GM21737 (cell line): ENCODE results near the gene ACLY.
"Not testable (repeated sequence)": the region's sequence is repeated elsewhere in the genome, so short reads cannot be mapped to it uniquely, and the experiment has no call there.

Source experiments
- ATAC-seq: cut with Tn5 transposase; IDR thresholded peaks from one replicate; pipeline ENCODE4 v1.9.1; 2021; ENCODE audit warnings: mild to moderate bottlenecking, moderate library complexity; ENCODE audit not compliant: unreplicated experiment

ACLY gene

DNA sequence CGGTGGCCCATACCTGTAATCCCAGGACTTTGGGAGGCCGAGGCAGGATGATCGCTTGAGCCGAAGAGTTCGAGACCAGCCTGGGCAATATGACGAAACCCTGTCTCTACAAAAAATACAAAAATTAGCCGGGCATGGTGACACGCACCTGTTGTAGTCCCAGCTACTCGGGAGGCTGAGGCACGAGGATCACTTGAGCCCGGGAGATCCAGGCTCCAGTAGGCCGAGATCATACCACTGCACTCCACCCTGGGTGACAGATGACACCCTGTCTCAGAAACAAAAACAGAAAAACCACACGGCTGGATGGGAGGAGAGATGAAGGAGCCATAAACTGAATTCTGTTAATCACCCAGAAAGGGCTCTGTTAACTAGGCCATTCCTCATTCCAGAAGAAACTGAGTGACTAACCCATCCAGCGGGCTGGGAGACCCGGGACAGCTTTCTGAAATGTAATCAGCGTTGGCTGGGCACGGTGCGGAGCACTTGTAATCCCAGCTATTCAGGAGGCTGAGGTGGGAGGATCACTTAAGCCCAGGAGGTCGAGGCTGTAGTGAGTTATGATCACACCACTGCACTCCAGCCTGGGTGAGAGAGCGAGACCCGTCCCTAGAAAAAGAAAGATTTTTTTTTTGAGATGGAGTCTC, 82.1 kb downstream of the ACLY start:
- ATAC-seq, result no peak

DNA sequence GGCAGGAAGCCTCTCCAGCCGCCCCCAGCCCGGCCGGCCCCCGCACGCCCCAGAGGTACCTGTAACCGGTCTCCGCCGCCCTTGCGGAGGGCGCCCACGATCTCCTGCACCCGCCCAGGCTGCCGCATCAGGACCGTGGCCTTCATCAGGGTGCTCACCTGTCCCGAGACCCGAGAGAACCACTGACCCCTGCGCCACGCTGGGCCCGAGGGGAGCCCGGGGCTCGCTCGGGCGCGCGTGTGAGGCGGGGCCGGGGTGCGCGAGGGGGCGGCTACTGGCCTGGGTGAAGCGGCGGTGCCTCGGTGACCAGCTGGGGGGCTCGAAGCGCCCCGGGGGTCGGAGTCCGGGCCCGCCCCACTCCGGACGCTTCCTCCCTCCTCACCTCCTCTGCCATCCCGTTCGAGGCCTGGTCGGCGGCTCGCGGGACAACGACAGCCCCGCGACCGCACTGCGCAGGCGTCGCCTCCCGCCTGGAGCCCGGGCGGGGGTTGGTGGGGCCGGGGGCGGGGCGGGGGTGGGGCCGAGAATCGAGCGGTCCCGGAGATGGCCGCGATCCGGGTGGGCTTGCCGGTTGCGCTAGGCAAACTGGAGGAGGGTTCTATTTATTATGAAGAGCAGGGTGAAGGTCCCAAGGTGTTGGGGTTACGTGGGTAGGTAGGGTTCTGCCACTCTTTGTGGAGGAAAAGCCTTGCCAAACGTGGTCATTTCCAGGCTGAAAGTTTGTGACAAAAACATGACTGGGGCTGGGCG, 82.8 kb downstream of the ACLY start, which contains the start of gene NT5C3B:
NT5C3B (minus strand) TSS at position 433 of the 750 bp plus-strand sequence; CDS start at position 394, 39 bp downstream.
- ATAC-seq, result no peak

DNA sequence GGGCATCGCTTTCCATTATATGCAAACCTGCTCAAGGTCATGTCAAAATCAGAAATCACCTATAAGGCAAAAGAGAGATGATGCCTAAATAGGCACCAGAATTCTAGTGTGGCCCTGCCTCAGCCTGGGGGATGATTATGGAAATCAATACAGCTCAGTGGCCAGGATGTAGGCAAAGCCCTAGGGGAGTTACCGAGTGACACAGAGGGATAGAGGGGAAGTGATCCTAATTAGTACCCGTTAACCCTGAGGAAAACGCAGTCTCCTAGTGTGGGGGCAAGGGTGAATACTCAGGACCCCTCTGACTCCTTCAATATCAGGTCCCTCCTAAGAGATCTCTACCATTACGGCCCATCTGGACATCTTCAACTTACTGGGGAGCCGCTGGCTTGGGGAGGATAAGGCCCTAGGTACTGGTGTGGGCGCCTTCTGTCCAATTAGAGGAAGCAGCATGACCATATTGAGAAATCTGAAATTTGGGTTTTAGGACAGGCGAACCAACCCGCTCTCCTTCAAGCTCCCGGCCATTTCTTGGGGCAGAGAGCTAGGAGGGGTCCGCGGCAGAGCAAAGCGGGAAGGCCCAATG, 83.4 kb downstream of the ACLY start:
- ATAC-seq, result no peak

DNA sequence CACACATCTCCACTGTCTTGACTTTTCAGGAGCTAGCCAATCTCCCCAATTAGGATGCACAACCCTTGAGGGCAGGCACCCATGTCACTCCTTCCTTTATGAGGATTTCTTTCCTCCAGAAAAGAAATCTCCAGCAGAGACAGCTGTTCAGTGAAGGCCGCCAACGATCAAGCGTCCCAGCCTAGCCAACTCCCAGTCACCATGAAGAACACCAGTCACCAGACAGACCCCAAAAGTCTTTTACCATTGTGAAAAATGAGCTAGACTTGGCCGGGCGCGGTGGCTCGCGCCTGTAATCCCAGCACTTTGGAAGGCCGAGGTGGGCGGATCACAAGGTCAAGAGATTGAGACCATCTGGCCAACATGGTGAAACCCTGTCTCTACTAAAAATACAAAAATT, 88.8 kb downstream of the ACLY start:
- ATAC-seq, result not testable (repeated sequence)

DNA sequence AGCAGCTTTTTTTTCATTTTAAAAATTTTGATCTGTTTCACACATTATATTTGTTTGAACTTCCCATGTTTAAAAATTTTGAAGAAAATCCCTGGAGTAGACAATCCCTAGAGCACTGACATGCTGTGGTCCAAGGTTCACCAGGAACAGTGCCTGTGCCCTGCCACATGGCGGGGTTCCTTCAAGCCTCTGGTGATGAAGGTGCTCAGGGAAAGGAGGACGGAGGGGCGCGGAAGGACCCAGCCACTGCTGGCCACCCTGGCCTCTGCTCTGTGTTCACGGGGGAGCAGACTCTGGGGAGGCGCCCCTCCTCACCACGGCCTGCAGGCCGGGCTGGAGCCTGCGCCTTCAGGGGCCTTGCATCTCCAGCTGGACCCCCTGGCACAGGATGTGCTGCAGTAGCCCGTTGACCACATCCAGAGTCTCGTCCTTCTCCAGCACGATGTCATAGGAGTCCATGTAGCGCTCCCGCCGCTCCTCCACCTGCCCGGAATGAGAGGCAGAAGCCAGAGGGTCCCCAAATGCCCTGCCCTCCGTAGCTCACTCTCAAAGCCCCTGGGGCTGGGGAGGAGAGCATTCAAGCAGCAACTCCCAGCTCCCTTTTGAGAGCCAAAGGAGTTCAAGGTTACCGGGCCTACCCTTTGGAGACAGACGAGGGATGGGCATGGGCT, 93.4 kb downstream of the ACLY start:
- no peak for ATAC-seq

DNA sequence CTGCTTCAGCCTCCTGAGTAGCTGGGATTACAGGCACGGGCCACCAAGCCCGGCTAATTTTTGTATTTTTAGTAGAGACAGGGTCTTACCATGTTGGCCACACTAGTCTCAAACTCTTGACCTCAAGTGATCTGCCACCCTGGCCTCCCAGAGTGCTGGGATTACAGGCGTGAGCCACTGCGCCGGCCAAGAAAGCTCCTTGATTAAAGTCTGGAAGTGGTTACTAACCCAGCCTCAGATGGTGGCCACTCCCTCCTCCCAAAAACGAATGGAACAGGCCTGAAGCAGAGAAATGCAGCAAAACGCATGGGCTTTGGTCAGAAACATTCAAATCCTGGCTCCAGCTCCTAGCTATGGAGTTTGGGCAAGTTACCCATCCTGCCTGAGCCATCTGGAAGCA, 94.7 kb downstream of the ACLY start:
- ATAC-seq, result no peak

DNA sequence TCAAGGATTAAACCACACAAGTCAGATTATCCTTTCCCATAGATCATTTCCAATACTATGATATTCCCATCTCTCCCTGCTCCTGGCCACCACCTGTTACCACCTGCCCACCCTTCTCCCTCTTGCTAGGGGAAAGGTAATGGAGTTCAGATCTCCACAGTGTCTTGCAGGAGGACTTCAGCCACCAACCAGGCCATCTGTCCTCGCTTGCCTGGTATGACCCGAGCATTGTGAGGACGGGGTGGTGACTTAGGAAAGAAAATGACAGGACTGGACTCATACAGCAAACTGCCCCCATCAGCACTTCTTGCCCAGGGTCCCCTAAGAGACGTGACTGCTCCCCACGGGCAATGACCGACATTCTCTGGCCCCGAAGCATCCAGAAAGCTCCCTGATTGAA, 95.2 kb downstream of the ACLY start:
- ATAC-seq, result no peak

DNA sequence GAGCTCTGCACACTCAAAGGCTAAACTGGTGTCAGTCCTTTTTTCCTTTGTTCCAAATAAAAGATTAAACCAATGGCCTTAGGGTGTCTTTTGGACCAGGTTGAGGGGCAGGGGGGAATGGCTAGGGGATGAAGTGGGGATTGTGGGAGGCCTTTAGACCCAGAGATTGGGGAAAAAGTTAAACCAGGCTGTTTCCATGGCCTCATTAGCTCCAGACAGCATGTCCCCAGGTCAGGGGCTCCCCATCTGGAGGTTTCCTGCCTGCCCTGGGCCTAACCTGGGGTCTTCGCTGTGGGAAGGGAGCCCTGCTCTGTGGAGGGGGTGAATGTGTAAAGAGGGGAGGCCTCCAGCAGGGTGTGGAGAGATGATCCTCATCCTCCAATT, 95.6 kb downstream of the ACLY start:
- no peak for ATAC-seq

DNA sequence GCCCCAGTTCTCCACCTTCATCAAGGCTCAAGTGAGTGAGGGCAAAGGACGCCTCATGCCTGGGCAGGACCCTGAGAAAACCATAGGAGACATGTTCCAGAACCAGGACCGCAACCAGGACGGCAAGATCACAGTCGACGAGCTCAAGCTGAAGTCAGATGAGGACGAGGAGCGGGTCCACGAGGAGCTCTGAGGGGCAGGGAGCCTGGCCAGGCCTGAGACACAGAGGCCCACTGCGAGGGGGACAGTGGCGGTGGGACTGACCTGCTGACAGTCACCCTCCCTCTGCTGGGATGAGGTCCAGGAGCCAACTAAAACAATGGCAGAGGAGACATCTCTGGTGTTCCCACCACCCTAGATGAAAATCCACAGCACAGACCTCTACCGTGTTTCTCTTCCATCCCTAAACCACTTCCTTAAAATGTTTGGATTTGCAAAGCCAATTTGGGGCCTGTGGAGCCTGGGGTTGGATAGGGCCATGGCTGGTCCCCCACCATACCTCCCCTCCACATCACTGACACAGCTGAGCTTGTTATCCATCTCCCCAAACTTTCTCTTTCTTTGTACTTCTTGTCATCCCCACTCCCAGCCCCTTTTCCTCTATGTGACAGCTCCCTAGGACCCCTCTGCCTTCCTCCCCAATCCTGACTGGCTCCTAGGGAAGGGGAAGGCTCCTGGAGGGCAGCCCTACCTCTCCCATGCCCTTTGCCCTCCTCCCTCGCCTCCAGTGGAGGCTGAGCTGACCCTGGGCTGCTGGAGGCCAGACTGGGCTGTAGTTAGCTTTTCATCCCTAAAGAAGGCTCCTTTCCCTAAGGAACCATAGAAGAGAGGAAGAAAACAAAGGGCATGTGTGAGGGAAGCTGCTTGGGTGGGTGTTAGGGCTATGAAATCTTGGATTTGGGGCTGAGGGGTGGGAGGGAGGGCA, 96.3 kb downstream of the ACLY start:
- ATAC-seq, result no peak

DNA sequence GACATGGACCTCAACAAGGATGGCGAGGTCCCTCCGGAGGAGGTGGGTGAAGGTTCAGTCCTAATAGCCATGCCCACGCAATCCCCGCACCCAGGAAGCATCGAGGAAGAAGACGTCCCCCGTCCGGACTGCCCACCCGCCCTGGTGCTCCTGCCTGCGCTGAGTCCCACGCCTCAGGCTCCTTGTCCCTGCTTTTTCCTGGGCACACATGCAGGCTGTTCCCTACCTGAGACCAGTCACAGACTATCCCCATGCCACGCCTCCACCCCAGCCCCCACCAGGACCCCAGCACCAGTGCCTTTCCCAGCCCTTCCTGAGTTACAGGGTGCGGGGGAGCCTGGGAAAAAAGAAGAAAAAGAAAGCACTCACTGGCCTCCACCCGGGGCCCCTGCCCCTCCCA, 97.0 kb downstream of the ACLY start:
- ATAC-seq, result no peak

DNA sequence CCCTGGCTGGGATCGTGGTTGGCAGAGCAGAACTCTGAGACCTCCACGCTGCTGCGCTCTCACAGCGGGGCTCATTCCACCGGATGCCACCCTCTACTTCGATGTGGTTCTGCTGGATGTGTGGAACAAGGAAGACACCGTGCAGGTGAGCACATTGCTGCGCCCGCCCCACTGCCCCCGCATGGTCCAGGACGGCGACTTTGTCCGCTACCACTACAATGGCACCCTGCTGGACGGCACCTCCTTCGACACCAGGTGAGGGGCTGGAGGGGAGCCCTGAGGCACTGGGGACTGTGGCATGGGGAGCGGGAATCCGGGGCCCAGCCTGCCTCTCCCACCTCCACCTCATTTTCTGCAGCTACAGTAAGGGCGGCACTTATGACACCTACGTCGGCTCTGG, 100.7 kb downstream of the ACLY start:
- ATAC-seq, result no peak
